Measurements from ENCODE around the gene HTRA2. TPM values are rescaled to one million over a fixed set of nuclear protein-coding genes. Genes with fewer than 3 reads are reported as not detected.

Gene HTRA2
- total and polyA plus RNA-seq, 9 of the 15 experiments (the other 6 are each of a cell fraction or from before 2014, with no cell fraction given): 54.2 to 71.2 (median 65.8) TPM

DNA sequence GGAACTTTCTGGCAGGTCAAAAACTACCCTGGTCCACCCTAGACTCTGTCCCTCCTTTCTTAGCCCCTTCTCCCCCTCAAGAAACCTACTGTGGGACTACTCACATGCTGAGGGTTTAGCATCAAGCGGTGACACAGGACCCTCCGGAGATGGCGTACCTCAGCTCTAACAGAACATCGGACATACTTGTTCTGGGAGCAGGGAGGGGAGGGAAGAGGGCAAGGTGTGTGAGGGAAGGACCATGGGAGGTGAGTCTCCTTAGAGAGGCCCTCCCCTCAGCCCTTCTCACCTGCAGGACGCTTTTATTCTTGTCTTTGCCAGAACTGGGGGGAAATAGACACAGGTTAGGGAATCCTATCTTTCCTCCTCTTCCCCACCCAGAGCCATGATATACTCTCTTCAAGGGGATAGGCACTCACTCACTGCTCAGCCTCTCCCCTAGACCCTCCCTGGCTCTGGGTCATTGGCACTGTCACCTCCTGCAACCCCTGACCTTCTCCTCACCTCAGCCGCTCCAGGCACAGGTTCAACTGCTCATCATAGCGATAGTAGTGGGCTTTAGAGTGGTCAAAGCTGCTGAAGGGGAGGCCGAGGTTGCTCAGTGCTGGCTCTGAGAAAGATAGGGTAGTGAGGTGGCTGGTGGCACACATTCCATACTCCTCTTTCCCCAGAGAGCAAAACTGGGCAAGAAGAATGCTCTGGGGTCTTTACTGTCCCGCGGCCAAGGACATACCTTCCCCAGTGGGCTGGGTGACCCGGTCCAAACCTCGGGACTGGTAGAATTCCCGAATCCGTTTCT is 24.1 kb upstream of the HTRA2 start:
- Histone ChIP-seq H3K9me1 (ENCODE audit: control insufficient read depth, insufficient read depth, low read length) (no peaks in the 10 kb centered on the region), H3K4me2 (ENCODE audit: insufficient read depth, low read length) (peak overlapping the region; percentile 76), H3K27ac (ENCODE audit: extremely low read depth, low read depth, low read length) (peak overlapping the region; percentile 15), H3K9ac (ENCODE audit: insufficient read depth in 1 of 2, low read depth in 2 of 2, low read length in 2 of 2) (peak overlapping the region; percentile 11 to 89), H4K20me1 (replicated peaks; ENCODE audit: control insufficient read depth, insufficient read depth, low read length) (no peaks in the 10 kb centered on the region), H3K36me3 (ENCODE audit: control insufficient read depth, insufficient read depth, low read length) (peaks cover 13% of the 10 kb centered on the region; the same call in 2 of the 3 replicates), H2AFZ (ENCODE audit: low read depth, low read length) (no peak overlapping the region), H3K4me1 (replicated peaks in 1 of 2; ENCODE audit: control insufficient read depth in 2 of 2, insufficient read depth in 2 of 2, low read length in 2 of 2) (peaks cover 46 to 66% of the 10 kb centered on the region in 2 experiments; a peak in 4 of 5 replicates), H3K79me2 (ENCODE audit: control insufficient read depth, insufficient read depth, low read length) (peaks cover 46% of the 10 kb centered on the region), H3K9me3 (replicated peaks; ENCODE audit: control insufficient read depth, insufficient read depth, low read depth, low read length) (no peaks in the 10 kb centered on the region), H3K4me3 (peak overlapping the region; percentile 20), H3K27me3 (ENCODE audit: control insufficient read depth in 2 of 2, insufficient read depth in 2 of 2, low read length in 2 of 2) (no peaks in the 10 kb centered on the region)
- intact Hi-C loops (cut with micrococcal nuclease): no loop called here
- WGBS (ENCODE audit: insufficient coverage, low coverage, missing lambda C conversion rate): 50% methylated on average over 13 of the region's 14 CpGs
- no peak for DNase-seq (ENCODE audit: extremely low read depth in 1 of 4, low spot score in 3 of 4)
- ATAC-seq: no peak
- BruUV-seq (replicated peaks): no TSS peak
- CTCF ChIA-PET (ENCODE audit: low intra/inter-chr PET ratio): interaction anchor here (0.6 kb wide), 1 partner anchor 109 kb away, joined by 3 read pairs; no protein-coding TSS in a partner anchor
- in situ Hi-C loops (cut with MboI): no loop called here
- TF ChIP-seq STAT5B (CRISPR knock-in tag; IDR thresholded peaks at IDR 0.05): no peak
- no peak for TF ChIP-seq HDAC8 (tag; IDR thresholded peaks at IDR 0.05)
- TF ChIP-seq BRF1 (IDR thresholded peaks at IDR 0.05; ENCODE audit: borderline replicate concordance, extremely low read depth, insufficient read length): no peak
- 0 out of 2 replicates have a peak, but pooled peaks have one; percentile 37 for TF ChIP-seq ATF6 (CRISPR knock-in tag; IDR thresholded peaks at IDR 0.05)
- no peak for TF ChIP-seq NR2C2 (CRISPR knock-in tag; IDR thresholded peaks at IDR 0.05)
- TF ChIP-seq NR2C2 (tag; IDR thresholded peaks at IDR 0.05): no peak
- TF ChIP-seq MTA2 (IDR thresholded peaks at IDR 0.05; ENCODE audit: low read depth): no peak
- FAIRE-seq: no peak
- POLR2A ChIA-PET: interaction anchor here (0.5 to 1.9 kb wide), 6 partner anchors 13 to 324 kb away, joined by 3 to 5 read pairs (median 4); partner anchors contain the start of genes CCDC142 and TTC31

Measured in K562 (cell line).